Measurements from ENCODE around the gene CTSV. TPM values are rescaled to one million over a fixed set of nuclear protein-coding genes. Genes with fewer than 3 reads are reported as not detected.
A peak's percentile ranks its signal among the peaks of the same experiment; 100 is the strongest.
"Not testable (repeated sequence)": the region's sequence is repeated elsewhere in the genome, so short reads cannot be mapped to it uniquely, and the experiment has no call there.

CTSV gene
- polyA plus RNA-seq (2013, experiment 1 of 2; ENCODE audit: insufficient read length) = 1.6 TPM
- polyA plus RNA-seq (2013, experiment 2 of 2; ENCODE audit: insufficient read length) = 0.36 TPM

- peak; percentile 76 for DNase-seq
Measured at GRCh38 chr9:97038611-97039513, at the start of gene CTSV. Gene CTSV (minus strand): TSS chr9:97039142. CDS start chr9:97038043, 1,099 bp downstream.

- DNase-seq = not testable (repeated sequence)
Measured at GRCh38 chr9:97087668-97088215, 48.8 kb upstream of the CTSV start.

- not testable (repeated sequence) for DNase-seq
Measured at GRCh38 chr9:97084562-97084991, 45.6 kb upstream of the CTSV start.

GRCh38 chr9:97078362-97078761, 39.4 kb upstream of the CTSV start:
- DNase-seq = no peak

GRCh38 chr9:97077452-97078295, 38.7 kb upstream of the CTSV start:
- no peak for DNase-seq

GRCh38 chr9:97076731-97077451, 37.9 kb upstream of the CTSV start:
- DNase-seq = not testable (repeated sequence)

- DNase-seq = no peak
Measured at GRCh38 chr9:97076238-97076637, 37.3 kb upstream of the CTSV start.

- DNase-seq = no peak
Measured at GRCh38 chr9:97075289-97075985, 36.5 kb upstream of the CTSV start.

- DNase-seq = no peak
Measured at GRCh38 chr9:97073506-97073905, 34.6 kb upstream of the CTSV start.

- DNase-seq = no peak
Measured at GRCh38 chr9:97072285-97072776, 33.4 kb upstream of the CTSV start.

- DNase-seq = not testable (repeated sequence)
Measured at GRCh38 chr9:97070325-97070724, 31.4 kb upstream of the CTSV start.

- no peak for DNase-seq
Measured at GRCh38 chr9:97067490-97067889, 28.5 kb upstream of the CTSV start.

- no peak for DNase-seq
Measured at GRCh38 chr9:97064176-97064575, 25.2 kb upstream of the CTSV start.

- DNase-seq = no peak
Measured at GRCh38 chr9:97060796-97061195, 21.9 kb upstream of the CTSV start.

- DNase-seq = no peak
Measured at GRCh38 chr9:97059626-97060025, 20.7 kb upstream of the CTSV start.

GRCh38 chr9:97057651-97058050, 18.7 kb upstream of the CTSV start:
- no peak for DNase-seq

GRCh38 chr9:97055891-97056290, 16.9 kb upstream of the CTSV start:
- DNase-seq = not testable (repeated sequence)

- no peak for DNase-seq
Measured at GRCh38 chr9:97053717-97054116, 14.8 kb upstream of the CTSV start.

GRCh38 chr9:97052735-97053134, 13.8 kb upstream of the CTSV start:
- no peak for DNase-seq

GRCh38 chr9:97046228-97046627, 7.3 kb upstream of the CTSV start:
- DNase-seq = peak; percentile 3

GRCh38 chr9:97045300-97045699, 6.4 kb upstream of the CTSV start:
- DNase-seq = no peak
